HG02943 (cell line): ENCODE measurements around the gene NSMCE1.

Experiments
- ATAC-seq: cut with Tn5 transposase; IDR thresholded peaks from one replicate; pipeline ENCODE4 v1.9.1; 2021; ENCODE audit warnings: mild to moderate bottlenecking, low read depth, moderate library complexity; ENCODE audit not compliant: unreplicated experiment

NSMCE1 gene

GRCh38 chr16:27199736-27200135 is 68.8 kb downstream of the NSMCE1 start:
- no peak for ATAC-seq

DNA sequence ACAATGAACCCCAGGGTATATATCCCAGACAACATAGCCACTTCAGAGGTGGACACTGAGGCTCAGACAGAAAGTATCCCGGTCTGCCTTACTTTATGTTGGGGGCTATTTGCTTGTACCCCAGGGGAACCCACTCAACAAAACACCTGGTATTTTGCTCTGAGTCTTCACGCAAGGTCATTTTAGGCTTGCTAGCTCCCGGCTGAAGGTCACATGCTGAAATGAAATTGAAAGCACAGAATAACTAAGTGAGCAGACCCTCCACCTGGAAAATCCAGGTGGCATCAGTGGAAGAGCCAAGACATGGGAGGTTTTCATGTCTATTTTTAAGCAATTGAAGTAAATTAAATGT is 69.4 kb downstream of the NSMCE1 start:
- no peak for ATAC-seq

- no peak for ATAC-seq
These were observed 69.9 kb downstream of the NSMCE1 start for GRCh38 chr16:27198451-27199234.

- ATAC-seq = no peak
These were observed 71.6 kb downstream of the NSMCE1 start for GRCh38 chr16:27197004-27197403.

DNA sequence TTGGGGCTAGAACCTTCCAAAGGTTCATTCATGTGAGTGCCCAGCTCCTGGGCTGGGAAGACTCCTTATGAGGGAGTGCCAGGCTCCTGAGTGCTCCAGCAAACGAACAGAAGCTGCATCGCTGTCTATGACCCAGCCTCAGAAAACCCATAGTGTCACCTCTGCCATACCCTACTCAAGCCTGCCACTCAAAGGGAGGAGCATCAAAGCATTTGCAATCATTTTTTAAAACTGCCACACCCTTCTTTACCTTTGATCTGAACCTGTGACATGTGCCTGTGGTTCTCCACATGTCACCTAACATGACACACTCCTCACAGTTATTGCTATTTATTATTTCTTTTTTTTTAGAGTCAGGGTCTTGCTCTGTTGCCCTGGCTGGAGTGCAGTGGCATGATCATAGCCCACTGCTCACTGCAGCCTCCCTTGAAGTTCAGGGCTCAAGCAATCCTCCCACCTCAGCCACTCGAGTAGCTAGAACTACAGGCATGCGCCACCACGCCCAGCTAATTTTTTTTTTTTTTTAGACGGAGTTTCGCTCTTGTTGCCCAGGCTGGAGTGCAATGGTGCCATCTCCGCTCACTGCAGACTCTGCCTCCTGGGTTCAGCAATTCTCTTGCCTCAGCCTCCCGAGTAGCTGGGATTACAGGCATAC is 72.5 kb downstream of the NSMCE1 start:
- no peak for ATAC-seq

GRCh38 chr16:27195076-27195741 is 73.4 kb downstream of the NSMCE1 start:
- ATAC-seq = no peak

GRCh38 chr16:27193300-27193990 is 75.1 kb downstream of the NSMCE1 start:
- ATAC-seq = no peak

DNA sequence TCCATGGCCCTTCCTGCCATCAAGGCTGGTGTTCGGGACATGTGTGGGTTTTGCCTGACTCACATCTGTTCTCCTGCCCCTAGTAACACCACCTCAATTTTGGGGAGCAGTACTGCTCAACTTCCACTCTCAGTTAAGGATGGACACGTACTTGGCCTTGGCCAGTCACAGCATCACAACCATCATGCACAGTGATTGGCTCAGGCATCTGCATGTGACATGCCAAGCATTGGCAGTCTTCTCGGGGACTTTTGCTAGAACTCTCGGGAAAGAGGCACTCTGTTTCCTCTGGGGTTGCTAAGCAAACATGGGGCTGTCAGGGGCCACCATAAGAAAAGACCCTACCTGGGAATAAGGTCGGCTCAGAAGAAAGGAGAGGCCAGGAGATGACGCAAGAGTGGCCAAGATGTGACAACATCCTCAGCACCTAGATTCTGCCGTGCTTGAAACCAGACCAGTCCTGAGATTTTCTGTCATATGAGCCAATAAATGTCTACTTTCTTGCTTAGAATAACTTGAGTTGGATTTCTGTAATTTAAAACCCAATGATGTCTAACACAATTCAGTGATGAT is 77.1 kb downstream of the NSMCE1 start:
- ATAC-seq = no peak

DNA sequence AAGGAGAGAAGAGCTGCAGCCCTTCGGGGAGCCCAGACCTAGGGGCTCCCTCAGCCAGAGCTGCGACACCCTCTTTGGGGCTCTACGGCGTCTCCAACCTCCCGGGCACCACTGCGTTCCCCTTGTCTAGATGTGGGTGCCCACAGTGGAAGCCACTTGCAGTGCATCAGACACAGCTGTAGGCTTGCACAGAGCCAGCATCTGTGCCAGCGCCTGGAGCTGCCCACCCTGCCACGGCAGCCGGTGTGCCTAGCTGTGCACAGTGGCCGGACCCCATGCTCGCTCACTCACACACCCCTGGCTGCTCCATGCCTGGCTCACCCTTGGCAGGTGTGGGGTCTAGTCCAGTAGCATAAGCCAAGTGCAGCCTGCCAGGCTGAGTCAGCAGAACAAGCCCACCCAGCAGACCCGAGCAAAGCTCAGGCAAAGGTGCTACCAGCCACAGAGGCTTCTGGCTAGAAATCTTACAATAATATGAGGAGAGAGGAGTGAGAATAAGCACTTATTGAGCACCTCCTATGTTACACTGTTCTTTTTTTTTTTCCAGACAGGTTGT is 78.2 kb downstream of the NSMCE1 start:
- ATAC-seq = no peak

- no peak for ATAC-seq
These were observed 79.1 kb downstream of the NSMCE1 start for GRCh38 chr16:27189335-27189972.

- no peak for ATAC-seq
These were observed 79.9 kb downstream of the NSMCE1 start for GRCh38 chr16:27188633-27189032.

GRCh38 chr16:27185776-27186130 is 82.8 kb downstream of the NSMCE1 start:
- no peak for ATAC-seq

- ATAC-seq = no peak
These were observed 85.6 kb downstream of the NSMCE1 start for GRCh38 chr16:27182906-27183405.

GRCh38 chr16:27181019-27181790 is 87.4 kb downstream of the NSMCE1 start:
- no peak for ATAC-seq

- ATAC-seq = no peak
These were observed 89.0 kb downstream of the NSMCE1 start for GRCh38 chr16:27179500-27180072.

DNA sequence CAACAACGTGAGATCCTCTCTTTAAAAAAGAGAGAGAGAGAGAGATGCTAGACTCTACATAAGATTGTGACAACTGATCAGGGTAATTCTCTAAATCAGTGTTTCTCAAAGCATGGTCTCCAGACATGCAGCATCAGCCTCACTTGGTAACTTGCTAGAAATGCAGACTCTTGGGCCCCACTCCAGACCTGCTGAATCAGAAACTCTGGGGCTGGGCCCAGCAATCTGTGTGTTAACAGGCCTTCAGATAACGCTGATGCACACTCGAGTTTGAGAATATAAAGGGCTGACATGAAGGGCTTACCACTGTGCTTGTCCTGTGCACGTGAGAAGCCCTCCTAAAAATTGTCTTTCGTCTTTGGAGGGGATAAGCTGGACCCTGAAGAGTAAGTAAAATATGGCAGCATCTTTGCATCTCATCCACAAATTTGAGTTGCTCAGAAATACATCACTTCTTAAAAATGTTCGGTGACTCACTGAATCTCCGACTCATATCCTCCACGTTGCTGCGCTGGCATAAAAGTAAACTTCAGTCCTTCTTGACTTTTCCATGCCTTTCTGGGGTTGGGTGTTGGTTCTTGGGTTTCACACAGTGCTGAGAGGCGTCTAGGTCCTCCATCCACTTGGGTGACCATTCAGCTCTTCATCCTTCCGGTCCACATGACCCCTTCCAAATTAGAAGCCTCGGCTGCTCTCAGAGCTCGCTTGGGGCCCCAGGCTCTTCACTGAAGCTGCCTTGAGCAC is 91.4 kb downstream of the NSMCE1 start:
- ATAC-seq = no peak

GRCh38 chr16:27175888-27176287 is 92.7 kb downstream of the NSMCE1 start:
- no peak for ATAC-seq
